TTC549 (cell line): Measurements from ENCODE around the gene PGA4.
"Not testable (repeated sequence)": the region's sequence is repeated elsewhere in the genome, so short reads cannot be mapped to it uniquely, and the experiment has no call there.

Experiments
- FAIRE-seq: peaks from 2 replicates; lab custom pipeline; 2012; peaks lifted over from hg19 to GRCh38; lab: Jason Lieb, UNC

The PGA4 gene

DNA sequence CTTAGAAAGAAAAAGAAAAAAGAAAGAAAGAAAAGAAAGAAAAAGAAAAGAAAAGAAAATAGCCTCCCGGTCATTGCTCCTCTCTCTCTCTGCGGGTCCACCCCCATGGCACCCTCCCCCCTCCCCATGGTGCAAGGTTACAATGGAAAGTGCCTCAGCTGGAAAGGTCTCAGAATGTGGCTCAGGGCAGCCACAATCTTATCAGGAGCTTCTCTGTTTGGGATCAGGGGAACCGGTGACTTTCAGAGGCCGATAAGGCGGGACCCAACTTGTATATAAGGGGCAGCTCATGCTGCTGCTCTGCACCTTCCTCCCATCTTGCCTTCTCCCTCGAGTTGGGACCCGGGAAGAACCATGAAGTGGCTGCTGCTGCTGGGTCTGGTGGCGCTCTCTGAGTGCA lies at the start of gene PGA4:
PGA4 (plus strand) TSS at position 301 of the 400 bp plus-strand sequence; CDS start at position 355, 54 bp downstream.
- not testable (repeated sequence) for FAIRE-seq

DNA sequence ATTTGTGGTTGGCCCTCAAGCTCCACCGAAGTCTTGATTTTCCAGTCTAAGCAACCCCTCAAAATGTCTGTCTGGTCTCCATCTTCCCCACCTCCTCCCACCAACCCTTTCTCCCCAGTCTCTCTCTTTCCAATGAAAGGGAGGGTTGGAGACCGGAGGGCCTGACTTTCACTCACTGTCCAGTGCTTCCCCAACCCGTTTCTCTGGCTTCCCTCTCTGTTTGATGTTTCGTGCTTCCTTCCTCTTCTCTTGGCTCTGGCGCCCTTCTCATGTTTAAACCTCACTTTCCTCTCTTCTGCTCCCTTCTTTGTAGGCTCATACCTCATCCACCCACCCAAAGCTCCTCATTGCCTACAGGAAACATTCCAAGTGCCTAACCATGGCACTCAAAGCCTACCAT lies 49.8 kb upstream of the PGA4 start:
- no peak for FAIRE-seq

- FAIRE-seq: no peak
Measured at GRCh38 chr11:61172888-61173287, 49.3 kb upstream of the PGA4 start.

DNA sequence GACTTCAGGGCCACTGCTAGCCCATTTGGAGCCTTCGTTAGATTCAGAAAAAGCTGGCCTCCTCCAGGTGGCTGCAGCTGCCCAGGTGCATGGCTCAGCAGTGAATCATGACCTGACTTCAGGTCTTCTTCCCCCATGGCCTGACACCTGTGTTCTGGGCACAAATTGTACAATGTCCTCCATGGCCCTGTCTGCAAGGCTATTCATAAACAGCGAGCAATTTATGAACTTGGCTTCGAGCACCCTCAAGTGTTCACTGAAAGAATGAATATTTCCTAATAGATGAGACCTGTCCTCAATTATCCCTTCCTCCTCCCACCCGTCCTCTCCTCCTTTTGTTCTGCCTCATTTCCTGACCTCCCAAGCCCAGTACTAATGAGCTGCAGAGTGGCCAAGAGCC lies 48.7 kb upstream of the PGA4 start:
- no peak for FAIRE-seq

DNA sequence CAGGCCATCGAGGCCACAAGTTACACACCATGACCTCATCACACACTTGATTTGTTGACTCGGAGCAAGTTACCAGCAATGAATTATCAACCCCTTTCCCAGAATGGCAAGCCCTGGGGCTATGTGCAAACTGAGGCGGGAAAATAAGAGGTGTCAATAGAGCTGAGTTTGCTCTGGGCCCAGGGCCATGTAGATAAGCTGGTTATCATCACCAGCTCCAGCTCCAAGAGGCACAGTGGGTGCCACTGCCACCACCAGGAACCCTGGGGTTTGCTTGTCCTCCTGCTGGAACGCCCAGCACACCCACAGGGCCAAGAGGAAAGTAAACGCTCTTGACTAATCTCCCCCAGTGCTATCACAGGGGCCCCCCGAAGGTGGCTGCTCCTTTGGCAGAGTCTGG lies 47.9 kb upstream of the PGA4 start:
- FAIRE-seq: no peak

DNA sequence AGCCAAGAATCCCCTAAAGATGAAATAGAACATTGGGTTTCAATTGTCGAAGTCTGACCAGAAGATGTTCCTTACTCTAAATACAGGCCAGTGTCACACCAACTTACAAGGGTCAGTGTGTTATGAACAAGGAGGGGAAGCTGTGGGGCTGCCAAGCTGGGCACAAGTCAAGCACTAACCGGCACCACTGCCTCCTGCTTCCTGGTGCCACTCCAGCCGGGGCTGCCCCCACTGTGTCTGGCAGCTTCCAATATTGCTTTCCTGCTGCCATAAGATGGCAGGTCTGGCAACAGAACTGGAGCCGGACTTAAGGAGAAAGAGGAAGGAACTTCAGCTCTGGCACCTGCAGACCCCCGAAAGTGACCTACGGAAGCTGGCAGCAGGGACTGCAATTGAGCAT lies 47.2 kb upstream of the PGA4 start:
- FAIRE-seq: no peak

DNA sequence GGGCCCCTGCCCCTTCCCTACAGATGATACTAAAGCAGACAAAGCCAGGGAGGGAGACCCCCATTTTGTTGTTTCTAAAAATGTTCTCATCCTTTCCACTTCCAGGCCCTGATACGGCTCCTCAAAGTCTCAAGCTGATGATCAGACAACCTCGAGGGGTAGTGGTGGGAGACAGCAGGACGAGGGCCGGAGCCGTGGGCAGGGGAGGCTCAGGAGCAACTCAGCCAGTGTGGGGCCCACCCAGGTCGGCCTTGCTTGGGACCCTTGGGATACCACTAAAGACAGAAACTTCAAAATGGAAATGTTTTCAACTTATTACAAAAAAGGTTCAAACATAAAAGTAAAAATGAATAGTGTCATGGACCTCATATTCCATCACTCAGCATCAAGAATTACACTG lies 45.7 kb upstream of the PGA4 start:
- no peak for FAIRE-seq

DNA sequence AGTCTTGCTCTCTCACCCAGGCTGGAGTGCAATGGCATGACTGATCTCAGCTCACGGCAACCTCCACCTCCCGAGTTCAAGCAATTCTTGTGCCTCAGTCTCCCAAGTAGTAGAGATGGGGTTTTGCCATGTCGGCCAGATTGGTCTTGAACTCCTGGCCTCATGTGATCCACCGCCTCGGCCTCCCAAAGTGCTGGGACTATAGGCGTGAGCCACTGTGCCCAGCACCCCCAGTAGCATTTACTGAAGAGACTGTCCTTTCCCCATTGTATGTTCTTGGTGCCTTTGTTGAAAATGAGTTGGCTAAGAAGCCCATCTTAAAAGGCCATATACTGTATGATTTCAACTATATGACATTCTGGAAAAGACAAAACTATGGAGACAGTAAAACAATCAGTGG lies 41.9 kb upstream of the PGA4 start:
- not testable (repeated sequence) for FAIRE-seq

- no peak for FAIRE-seq
Measured at GRCh38 chr11:61181489-61181888, 40.7 kb upstream of the PGA4 start.

DNA sequence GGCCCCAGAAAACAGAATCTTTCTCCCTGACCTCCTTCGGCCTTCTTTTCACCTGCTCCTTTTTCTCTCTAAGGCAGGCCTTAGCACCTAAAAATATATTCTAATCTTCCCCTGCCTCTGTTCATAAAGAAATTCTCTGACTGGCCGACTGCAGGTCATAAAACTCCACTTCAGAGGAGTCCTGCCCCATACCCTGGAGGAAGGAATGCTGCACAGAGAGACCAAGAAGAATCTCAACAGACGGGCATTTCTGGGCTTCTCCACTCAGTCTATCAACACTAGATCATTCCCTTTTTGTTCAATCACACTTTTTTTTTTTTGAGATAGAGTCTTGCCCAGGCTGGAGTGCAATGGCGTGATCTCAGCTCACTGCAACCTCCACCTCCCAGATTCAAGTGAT lies 38.5 kb upstream of the PGA4 start:
- FAIRE-seq: no peak

DNA sequence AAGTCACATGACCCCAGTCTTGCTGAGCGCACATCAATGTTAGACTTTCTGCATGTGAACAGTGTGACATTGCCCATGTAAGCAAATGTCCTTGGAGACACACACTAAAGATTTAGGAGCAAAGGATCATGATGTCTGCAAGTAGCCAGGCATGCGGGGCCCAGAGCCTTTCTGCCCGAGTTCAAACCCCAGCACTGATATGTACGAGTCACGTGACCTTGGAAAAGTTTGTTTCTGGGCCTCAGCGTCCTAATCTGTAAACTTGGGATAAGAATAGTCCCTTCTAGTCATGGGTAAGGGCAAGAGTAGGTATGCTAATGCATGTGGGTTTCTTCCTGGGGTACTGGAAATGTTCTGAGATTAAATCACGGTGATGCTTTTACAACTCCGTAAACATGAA lies 35.6 kb upstream of the PGA4 start:
- FAIRE-seq: no peak

GRCh38 chr11:61187505-61188130 lies 34.5 kb upstream of the PGA4 start:
- FAIRE-seq: no peak

DNA sequence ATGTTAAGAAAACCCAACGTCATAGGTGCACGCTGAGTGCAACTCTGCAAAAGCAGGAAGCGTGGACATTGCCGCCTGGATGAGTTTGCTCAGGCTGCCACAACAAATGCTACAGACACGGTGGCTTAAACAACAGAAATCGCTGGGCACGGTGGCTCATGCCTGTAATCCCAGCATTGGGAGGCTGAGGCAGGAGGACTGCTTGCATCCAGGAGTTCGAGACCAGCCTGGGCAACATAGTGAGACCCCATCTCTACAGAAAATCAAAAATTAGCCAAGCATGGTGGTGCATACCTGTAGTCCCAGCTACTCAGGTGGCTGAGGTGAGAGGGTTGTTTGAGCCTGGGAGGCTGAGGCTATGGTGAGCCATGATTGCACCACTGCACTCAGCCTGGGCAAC lies 32.2 kb upstream of the PGA4 start:
- FAIRE-seq: no peak

DNA sequence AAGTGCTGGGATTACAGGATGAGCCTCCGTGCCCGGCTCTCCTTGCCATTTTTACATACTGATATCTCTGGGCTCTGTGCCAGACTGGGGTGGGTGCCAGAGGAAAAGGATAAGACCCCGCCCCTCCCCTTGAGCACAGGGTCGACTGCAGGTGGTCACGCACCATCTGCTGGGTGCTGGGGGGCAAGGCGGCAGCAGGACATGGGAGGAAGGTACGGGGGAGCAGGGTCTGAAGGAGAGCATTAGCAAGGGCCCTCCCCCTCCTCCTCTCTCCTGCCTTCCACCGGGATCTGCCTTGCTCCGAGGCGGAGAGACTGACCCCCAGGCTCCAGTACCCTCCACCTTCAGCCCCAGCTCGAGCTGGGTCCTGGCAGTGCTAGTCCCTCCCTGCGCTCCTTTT lies 28.6 kb upstream of the PGA4 start:
- FAIRE-seq: no peak

DNA sequence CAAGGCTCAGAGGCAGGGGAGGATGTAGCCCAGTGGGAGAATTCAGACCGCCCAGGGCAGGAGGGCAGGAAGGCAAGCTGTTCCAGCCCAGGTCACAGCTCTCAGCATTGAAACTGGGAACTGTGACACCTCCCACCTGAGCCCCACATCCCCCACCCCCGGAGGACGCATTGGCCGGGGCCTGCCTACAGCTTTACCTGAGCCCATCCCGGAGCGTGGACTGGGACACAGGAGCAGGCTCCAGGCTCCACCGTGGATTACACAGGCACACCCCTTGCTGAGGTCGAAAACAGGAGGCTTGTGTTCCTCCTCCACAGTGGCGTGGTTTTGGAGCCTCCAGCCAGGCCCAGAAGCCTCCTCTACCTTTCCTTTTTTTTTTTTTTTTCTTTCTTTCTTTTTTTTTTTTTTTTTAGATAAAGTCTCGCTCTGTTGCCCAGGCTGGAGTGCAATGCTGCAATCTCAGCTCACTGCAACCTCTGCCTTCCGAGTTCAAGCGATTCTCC lies 27.9 kb upstream of the PGA4 start:
- no peak for FAIRE-seq

- no peak for FAIRE-seq
Measured at GRCh38 chr11:61194981-61195695, 27.0 kb upstream of the PGA4 start.

DNA sequence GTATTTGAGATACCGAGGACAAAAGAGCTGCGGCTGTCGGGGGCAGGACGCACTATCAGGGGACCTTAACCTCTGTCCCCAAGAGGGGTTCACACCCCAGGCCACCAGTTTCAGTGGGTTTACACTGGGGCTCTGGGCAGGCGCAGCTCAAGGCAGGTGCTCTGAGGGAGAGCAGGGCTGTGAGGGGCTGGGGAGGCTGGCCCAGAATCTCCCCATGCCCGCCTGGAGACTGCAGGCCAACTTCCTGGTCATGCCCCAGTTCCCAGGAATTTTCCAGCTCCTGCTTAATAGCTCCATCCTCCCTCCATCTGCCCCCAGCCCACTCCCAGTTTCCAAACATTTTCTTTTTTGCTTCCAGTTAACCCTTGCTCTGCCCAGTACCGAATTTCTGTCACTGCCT lies 26.4 kb upstream of the PGA4 start:
- no peak for FAIRE-seq

- FAIRE-seq: no peak
Measured at GRCh38 chr11:61198361-61198760, 23.8 kb upstream of the PGA4 start.

DNA sequence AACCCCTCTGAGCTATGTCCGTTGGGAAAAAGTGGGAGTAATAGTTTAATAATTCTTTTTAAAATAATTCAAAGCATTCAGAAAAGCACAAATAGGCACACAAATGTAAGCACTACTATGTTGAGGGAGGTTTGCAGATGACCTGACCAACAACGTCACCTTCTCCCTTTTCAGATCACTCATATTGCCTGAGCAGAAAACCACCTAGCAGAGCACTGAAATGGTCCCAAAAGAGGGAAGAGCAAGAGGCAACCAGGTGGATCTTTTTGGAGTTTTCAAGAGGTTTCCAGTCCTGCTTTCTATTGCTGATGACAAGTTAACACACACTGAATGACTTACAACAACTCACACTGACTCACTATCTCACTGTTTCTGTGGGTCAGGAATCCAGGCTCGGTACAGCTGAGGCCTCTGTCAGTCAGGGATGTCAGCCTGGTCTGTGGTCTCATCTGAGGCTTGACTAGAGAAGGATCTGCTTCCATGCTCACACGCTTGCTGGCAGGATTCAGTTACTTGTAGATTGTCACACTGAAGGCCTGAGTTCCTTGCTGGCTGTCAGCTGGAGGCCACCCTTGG lies 23.1 kb upstream of the PGA4 start:
- no peak for FAIRE-seq

- FAIRE-seq: no peak
Measured at GRCh38 chr11:61201476-61201875, 20.7 kb upstream of the PGA4 start.

DNA sequence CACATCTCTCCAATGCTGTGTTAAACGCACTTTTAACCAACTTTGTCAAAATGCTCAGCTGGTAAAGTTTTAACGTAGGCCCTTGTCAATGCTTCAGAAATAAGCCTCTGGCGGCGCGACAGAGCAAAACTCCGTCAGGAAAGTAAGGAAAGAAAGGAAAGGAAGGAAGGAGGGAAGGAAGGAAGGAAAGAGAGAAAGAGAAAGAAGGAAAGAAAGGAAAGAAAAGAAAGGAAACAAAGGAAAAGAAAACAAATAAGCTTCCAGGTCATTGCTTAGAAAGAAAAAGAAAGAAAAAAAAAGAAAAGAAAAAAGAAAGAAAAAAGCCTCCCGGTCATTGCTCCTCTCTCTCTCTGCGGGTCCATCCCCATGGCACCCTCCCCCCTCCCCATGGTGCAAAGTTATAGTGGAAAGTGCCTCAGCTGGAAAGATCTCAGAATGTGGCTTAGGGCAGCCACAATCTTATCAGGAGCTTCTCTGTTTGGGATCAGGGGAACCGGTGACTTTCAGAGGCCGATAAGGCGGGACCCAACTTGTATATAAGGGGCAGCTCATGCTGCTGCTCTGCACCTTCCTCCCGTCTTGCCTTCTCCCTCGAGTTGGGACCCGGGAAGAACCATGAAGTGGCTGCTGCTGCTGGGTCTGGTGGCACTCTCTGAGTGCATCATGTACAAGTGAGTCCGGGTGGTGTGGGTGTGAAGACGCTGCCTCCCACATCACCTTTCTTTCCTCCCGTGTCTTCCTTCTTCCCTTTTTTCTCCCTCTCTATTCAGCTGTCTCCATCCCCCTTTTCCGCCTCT lies 19.0 kb upstream of the PGA4 start, which contains the start of gene PGA3:
PGA3 (plus strand) TSS at position 566 of the 797 bp plus-strand sequence; CDS start at position 616, 50 bp downstream.
- not testable (repeated sequence) for FAIRE-seq

DNA sequence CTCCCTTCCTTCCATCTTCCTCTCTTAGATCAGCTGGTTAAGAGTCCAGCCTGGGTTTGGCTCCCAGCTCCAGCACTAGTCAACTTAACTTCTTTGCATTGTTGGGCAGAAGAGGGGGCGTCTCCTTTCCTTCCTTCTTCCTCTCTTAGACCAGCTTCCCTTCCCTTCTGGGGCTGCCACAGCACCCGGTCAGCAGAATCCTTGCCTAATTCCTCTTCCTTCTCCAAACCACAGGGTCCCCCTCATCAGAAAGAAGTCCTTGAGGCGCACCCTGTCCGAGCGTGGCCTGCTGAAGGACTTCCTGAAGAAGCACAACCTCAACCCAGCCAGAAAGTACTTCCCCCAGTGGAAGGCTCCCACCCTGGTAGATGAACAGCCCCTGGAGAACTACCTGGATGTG lies 18.3 kb upstream of the PGA4 start:
- not testable (repeated sequence) for FAIRE-seq
